ENCODE results near the gene GBP3.

DNA sequence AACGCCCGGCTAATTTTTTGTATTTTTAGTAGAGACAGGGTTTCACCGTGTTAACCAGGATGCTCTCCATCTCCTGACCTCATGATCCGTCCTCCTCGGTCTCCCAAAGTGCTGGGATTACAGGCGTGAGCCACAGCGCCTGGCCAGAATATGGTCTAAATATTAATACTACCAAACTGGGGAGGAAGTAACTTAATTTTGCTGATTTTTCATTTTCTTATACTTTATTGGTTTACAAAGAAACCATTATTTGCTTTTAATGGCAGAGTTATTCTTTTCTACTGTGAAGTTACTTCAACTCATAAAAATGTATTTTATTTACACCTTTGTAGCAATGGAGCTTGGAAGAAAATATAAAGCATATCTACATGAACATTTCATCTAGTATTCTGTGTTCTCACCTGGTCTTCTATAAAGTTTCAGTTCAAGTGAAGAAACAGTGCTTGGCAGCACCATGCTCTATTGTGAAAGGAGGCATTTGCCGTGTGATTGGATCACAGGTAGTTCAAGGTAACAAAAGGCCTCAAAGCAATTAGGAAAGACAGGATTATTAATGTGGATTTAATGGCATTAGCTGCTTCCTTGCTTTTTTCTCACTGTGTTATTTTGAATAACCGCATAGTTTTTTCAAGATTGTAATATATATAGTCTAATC, 28.8 kb upstream of the GBP3 start:
- TF ChIP-seq, protein P1, sequence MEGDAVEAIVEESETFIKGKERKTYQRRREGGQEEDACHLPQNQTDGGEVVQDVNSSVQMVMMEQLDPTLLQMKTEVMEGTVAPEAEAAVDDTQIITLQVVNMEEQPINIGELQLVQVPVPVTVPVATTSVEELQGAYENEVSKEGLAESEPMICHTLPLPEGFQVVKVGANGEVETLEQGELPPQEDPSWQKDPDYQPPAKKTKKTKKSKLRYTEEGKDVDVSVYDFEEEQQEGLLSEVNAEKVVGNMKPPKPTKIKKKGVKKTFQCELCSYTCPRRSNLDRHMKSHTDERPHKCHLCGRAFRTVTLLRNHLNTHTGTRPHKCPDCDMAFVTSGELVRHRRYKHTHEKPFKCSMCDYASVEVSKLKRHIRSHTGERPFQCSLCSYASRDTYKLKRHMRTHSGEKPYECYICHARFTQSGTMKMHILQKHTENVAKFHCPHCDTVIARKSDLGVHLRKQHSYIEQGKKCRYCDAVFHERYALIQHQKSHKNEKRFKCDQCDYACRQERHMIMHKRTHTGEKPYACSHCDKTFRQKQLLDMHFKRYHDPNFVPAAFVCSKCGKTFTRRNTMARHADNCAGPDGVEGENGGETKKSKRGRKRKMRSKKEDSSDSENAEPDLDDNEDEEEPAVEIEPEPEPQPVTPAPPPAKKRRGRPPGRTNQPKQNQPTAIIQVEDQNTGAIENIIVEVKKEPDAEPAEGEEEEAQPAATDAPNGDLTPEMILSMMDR (IDR thresholded peaks at IDR 0.05): no peak
- TF ChIP-seq EP300 (IDR thresholded peaks at IDR 0.05) (no peak), POLR2A (IDR thresholded peaks at IDR 0.05) (no peak)
